Gastroesophageal sphincter (tissue), 2 donors: ENCODE data around the gene RERE.

Source experiments
- EP300 ChIP-seq: sonication (generic); formaldehyde crosslinking; IDR thresholded peaks from one replicate; pipeline ENCODE4 v1.6.1; 2017; ENCODE audit warnings: antibody characterized with exemption, mild to moderate bottlenecking
- POLR2AphosphoS5 ChIP-seq: sonication (generic); formaldehyde crosslinking; IDR thresholded peaks from one replicate; pipeline ENCODE4 v1.6.1; 2017; ENCODE audit warnings: antibody characterized with exemption

- TF ChIP-seq EP300 (no peak), POLR2AphosphoS5 (no peak)
Measured at GRCh38 chr1:8544644-8545043, 272.8 kb downstream of the RERE start.
